Measurements from ENCODE around the gene PPFIA2. TPM values are rescaled to one million over a fixed set of nuclear protein-coding genes. Genes with fewer than 3 reads are reported as not detected.

Gene PPFIA2
- total and polyA plus RNA-seq, 10 of the 15 experiments (the other 5 are each of a cell fraction or from before 2014, with no cell fraction given): 0.06 to 0.39 (median 0.18) TPM; not detected in 6

- ChIA-PET CTCF (no interaction called here), POLR2A (no interaction called here)
These were observed 256.0 kb downstream of the PPFIA2 start for GRCh38 chr12:81502912-81503695.

More at GRCh38 chr12:81502912-81503695, 256.0 kb downstream of the PPFIA2 start:
- Histone ChIP-seq H3K79me2 (ENCODE audit: control insufficient read depth, insufficient read depth, low read length) (no peaks in the 10 kb centered on the region), H3K9ac (ENCODE audit: control insufficient read depth, insufficient read depth, low read length) (no peak overlapping the region), H3K27me3 (replicated peaks in 1 of 2; ENCODE audit: control insufficient read depth in 2 of 2, insufficient read depth in 2 of 2, low read length in 1 of 2) (no peaks in the 10 kb centered on the region), H4K20me1 (ENCODE audit: control insufficient read depth, insufficient read depth) (no peaks in the 10 kb centered on the region), H3K4me3 (no peak overlapping the region), H3K4me2 (ENCODE audit: control insufficient read depth, insufficient read depth) (no peak overlapping the region), H3K4me1 (ENCODE audit: control insufficient read depth, insufficient read depth, low read length) (no peaks in the 10 kb centered on the region), H2AFZ (ENCODE audit: control insufficient read depth, low read depth, low read length) (no peak overlapping the region), H3K36me3 (ENCODE audit: control insufficient read depth in 2 of 2, insufficient read depth in 2 of 2, low read length in 1 of 2) (no peaks in the 10 kb centered on the region), H3K9me3 (replicated peaks; ENCODE audit: control insufficient read depth, insufficient read depth, low read length) (no peaks in the 10 kb centered on the region), H3K27ac (ENCODE audit: control insufficient read depth, insufficient read depth) (no peak overlapping the region)
- DNase-seq (ENCODE audit: low read depth, low spot score) (no peak), FAIRE-seq (no peak), ATAC-seq (no peak)
- intact Hi-C loops (cut with micrococcal nuclease; ENCODE audit: unreplicated experiment) (no loop called here), in situ Hi-C loops (cut with MboI) (no loop called here)
- WGBS (ENCODE audit: insufficient coverage, insufficient replicate concordance, low lambda C conversion rate, missing lambda C conversion rate): 0% methylated on average over 3 of the region's 3 CpGs
- ChIA-PET SMC1A (ENCODE audit: uncharacterized antibody, unreplicated experiment) (no interaction called here), RAD21 (ENCODE audit: unreplicated experiment) (no interaction called here)
- BruUV-seq (replicated peaks): no TSS peak
- no peak for TF ChIP-seq ASH2L (IDR thresholded peaks at IDR 0.05; ENCODE audit: borderline replicate concordance, low read depth)
- no peak for TF ChIP-seq CEBPZ (IDR thresholded peaks at IDR 0.05; ENCODE audit: low read depth, low read length)
- TF ChIP-seq SUZ12 (IDR thresholded peaks at IDR 0.05; ENCODE audit: unreplicated experiment): no peak
- TF ChIP-seq MTA3 (IDR thresholded peaks at IDR 0.05; ENCODE audit: borderline replicate concordance, low read length): no peak
- TF ChIP-seq RBBP5 (conservative IDR thresholded peaks at IDR 0.05): no peak
- no peak for TF ChIP-seq POLR2A (IDR thresholded peaks at IDR 0.05; ENCODE audit: low read depth, low read length)
- TF ChIP-seq FOXM1 (IDR thresholded peaks at IDR 0.05; ENCODE audit: low read depth, low read length): no peak
- TF ChIP-seq E2F4 (IDR thresholded peaks at IDR 0.05; ENCODE audit: low read depth, low read length): no peak

Data from GM12878 (cell line).